ENCODE measurements around the gene NRAP. TPM values are rescaled to one million over a fixed set of nuclear protein-coding genes. Genes with fewer than 3 reads are reported as not detected.

Gene NRAP
- total RNA-seq, 4 donors from 2014 or later: not detected

- intact Hi-C loops (cut with DNase I): no loop called here
- no peak for DNase-seq
- Histone ChIP-seq H3K27ac (no peak overlapping the region), H3K9me3 (no peaks in the 10 kb centered on the region), H3K27me3 (no peaks in the 10 kb centered on the region), H3K4me3 (replicated peaks in 1 of 3) (no peak overlapping the region), H3K4me1 (no peaks in the 10 kb centered on the region), H3K36me3 (no peaks in the 10 kb centered on the region)
- TF ChIP-seq POLR2A (IDR thresholded peaks at IDR 0.05) (no peak), CTCF (IDR thresholded peaks at IDR 0.05) (no peak)
- 86 to 89% methylated on average over 11 to 13 of the region's 13 CpGs for WGBS, 2 donors
These were observed 60.6 kb downstream of the NRAP start for GRCh38 chr10:113603057-113603777.

DNA sequence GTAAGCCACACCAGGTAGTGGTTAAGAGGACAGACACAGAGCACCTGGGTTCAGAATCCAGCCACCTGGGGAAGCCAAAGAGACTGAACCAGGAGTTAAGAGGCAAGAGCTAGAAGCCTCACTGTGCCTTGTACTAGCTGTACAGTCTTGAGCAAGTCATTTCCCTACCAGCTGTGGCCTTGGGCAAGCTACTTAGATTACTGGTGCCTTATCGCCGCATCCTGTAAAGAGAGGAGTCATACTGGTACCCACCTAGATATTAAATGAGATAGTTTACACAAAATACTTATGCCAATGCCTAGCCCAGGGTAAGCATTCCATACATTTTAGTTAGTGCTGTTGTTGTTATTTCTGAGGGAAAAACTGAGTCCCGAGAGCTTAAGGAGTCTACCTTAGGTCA is 63.3 kb downstream of the NRAP start:
- no peaks in the 10 kb centered on the region for H3K4me1 ChIP-seq
- 90 to 100% methylated on average over 3 of the region's 3 CpGs for whole genome bisulfite sequencing, 2 donors
- intact Hi-C loops (cut with DNase I): no loop called here
- DNase-seq: no peak
- H3K9me3 ChIP-seq: no peaks in the 10 kb centered on the region
- H3K4me3 ChIP-seq (replicated peaks in 1 of 3): no peak overlapping the region
- H3K27me3 ChIP-seq: no peaks in the 10 kb centered on the region
- no peaks in the 10 kb centered on the region for H3K36me3 ChIP-seq
- TF ChIP-seq POLR2A (IDR thresholded peaks at IDR 0.05): no peak
- H3K27ac ChIP-seq: no peak overlapping the region

GRCh38 chr10:113594652-113595051 is 69.2 kb downstream of the NRAP start:
- no peaks in the 10 kb centered on the region for H3K4me1 ChIP-seq
- intact Hi-C loops (cut with DNase I): no loop called here
- no peak overlapping the region for H3K4me3 ChIP-seq (replicated peaks in 1 of 3)
- DNase-seq: no peak
- H3K27ac ChIP-seq: no peak overlapping the region
- H3K36me3 ChIP-seq: no peaks in the 10 kb centered on the region
- no peak for TF ChIP-seq CTCF (IDR thresholded peaks at IDR 0.05)
- no peak for TF ChIP-seq POLR2A (IDR thresholded peaks at IDR 0.05)
- 76 to 85% methylated on average over 11 to 13 of the region's 13 CpGs for WGBS, 2 donors
- no peaks in the 10 kb centered on the region for H3K27me3 ChIP-seq
- no peaks in the 10 kb centered on the region for H3K9me3 ChIP-seq

GRCh38 chr10:113592380-113592779 is 71.5 kb downstream of the NRAP start:
- DNase-seq: no peak
- Histone ChIP-seq H3K27ac (no peak overlapping the region), H3K4me3 (replicated peaks in 1 of 3) (no peak overlapping the region), H3K36me3 (no peaks in the 10 kb centered on the region), H3K9me3 (no peaks in the 10 kb centered on the region), H3K27me3 (no peaks in the 10 kb centered on the region), H3K4me1 (no peaks in the 10 kb centered on the region)
- 86 to 93% methylated on average over 7 to 8 of the region's 8 CpGs for WGBS, 2 donors
- intact Hi-C loops (cut with DNase I): no loop called here
- no peak for TF ChIP-seq CTCF (IDR thresholded peaks at IDR 0.05)
- no peak for TF ChIP-seq POLR2A (IDR thresholded peaks at IDR 0.05)

DNA sequence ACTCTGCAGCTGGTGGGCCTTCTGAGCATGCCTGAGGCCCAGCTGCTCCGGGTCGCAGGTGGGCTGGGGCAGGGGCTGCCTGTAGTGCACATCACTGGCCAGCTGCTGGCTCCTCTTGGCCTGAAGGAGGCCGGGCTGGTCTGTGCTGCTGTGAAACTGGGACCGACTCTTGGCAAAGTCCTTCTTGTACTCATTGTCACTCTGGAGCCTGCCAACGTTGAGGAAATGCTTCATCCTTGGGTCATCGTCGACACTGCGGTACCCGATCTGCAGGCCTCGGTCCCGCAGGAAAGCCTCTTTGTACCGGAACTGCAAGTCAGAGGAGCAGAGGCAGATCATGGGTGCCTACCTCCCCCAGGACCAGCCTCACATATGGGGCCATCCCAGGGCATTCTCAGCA is 73.3 kb downstream of the NRAP start:
- Histone ChIP-seq H3K27ac (no peak overlapping the region), H3K27me3 (no peaks in the 10 kb centered on the region), H3K4me3 (replicated peaks in 1 of 3) (no peak overlapping the region), H3K9me3 (no peaks in the 10 kb centered on the region), H3K36me3 (no peaks in the 10 kb centered on the region), H3K4me1 (no peaks in the 10 kb centered on the region)
- intact Hi-C loops (cut with DNase I): no loop called here
- WGBS, 2 donors: 87 to 95% methylated on average over 11 to 12 of the region's 12 CpGs
- TF ChIP-seq POLR2A (IDR thresholded peaks at IDR 0.05) (no peak), CTCF (IDR thresholded peaks at IDR 0.05) (no peak)
- DNase-seq: no peak

Measured in thyroid gland (tissue), 4 donors.